ENCODE results near the gene ANKRD11.

DNA sequence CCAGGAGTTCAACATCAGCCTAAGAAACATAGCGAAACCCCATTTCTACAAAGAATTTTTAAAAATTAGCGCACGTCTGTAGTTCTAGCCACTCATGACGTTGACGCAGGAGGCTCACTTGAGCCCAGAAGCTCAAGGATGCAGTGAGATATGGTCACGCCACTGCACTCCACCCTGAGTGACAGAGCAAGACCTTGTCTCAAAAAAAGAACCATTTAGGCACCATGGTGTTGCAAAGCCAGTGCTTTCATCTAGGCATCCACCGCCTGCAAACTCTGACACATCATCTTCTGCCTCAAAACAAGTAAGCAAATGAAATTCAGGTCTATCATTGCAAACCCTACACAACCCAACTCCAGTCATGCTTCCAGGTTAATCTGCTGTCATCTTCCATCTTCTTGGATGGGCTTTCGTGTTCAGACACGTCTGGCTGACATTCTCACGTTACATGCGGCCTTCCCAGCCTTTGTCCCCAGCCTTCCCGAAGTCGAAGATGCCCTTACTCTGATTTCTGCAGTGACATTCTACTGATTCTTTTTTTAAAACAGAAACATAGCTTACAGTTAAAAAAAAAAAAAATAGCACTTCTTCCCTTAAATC lies 8.9 kb downstream of the ANKRD11 start:
- TF ChIP-seq, protein P1, sequence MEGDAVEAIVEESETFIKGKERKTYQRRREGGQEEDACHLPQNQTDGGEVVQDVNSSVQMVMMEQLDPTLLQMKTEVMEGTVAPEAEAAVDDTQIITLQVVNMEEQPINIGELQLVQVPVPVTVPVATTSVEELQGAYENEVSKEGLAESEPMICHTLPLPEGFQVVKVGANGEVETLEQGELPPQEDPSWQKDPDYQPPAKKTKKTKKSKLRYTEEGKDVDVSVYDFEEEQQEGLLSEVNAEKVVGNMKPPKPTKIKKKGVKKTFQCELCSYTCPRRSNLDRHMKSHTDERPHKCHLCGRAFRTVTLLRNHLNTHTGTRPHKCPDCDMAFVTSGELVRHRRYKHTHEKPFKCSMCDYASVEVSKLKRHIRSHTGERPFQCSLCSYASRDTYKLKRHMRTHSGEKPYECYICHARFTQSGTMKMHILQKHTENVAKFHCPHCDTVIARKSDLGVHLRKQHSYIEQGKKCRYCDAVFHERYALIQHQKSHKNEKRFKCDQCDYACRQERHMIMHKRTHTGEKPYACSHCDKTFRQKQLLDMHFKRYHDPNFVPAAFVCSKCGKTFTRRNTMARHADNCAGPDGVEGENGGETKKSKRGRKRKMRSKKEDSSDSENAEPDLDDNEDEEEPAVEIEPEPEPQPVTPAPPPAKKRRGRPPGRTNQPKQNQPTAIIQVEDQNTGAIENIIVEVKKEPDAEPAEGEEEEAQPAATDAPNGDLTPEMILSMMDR (IDR thresholded peaks at IDR 0.05), result no peak
- TF ChIP-seq POLR2A (IDR thresholded peaks at IDR 0.05), result no peak
